Measurements from ENCODE around the gene RABEP2. TPM values are rescaled to one million over a fixed set of nuclear protein-coding genes. Genes with fewer than 3 reads are reported as not detected.

The RABEP2 gene
- total and polyA plus RNA-seq, 8 donors: 21.4 to 35.8 (median 24.4) TPM

DNA sequence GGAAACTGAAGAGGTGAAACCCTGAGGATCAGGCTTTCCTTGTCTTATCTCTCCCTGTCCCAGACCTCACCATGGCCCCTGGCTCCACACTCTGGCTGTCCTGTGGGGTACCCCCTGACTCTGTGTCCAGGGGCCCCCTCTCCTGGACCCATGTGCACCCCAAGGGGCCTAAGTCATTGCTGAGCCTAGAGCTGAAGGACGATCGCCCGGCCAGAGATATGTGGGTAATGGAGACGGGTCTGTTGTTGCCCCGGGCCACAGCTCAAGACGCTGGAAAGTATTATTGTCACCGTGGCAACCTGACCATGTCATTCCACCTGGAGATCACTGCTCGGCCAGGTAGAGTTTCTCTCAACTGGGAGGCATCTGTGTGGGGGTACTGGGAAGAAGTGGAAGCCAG, 8.1 kb upstream of the RABEP2 start:
- intact Hi-C loops (cut with DNase I): loop anchor here in 1 of 2 donors (10.0 kb wide), 1 partner anchor 108 kb away; the partner anchor contains the start of gene ATXN2L
- no peak for ATAC-seq

DNA sequence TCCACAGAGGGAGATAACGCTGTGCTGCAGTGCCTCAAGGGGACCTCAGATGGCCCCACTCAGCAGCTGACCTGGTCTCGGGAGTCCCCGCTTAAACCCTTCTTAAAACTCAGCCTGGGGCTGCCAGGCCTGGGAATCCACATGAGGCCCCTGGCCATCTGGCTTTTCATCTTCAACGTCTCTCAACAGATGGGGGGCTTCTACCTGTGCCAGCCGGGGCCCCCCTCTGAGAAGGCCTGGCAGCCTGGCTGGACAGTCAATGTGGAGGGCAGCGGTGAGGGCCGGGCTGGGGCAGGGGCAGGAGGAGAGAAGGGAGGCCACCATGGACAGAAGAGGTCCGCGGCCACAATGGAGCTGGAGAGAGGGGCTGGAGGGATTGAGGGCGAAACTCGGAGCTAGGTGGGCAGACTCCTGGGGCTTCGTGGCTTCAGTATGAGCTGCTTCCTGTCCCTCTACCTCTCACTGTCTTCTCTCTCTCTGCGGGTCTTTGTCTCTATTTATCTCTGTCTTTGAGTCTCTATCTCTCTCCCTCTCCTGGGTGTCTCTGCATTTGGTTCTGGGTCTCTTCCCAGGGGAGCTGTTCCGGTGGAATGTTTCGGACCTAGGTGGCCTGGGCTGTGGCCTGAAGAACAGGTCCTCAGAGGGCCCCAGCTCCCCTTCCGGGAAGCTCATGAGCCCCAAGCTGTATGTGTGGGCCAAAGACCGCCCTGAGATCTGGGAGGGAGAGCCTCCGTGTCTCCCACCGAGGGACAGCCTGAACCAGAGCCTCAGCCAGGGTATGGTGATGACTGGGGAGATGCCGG, 7.5 kb upstream of the RABEP2 start:
- Histone ChIP-seq H3K9me3 (no peaks in the 10 kb centered on the region), H3K36me3 (no peaks in the 10 kb centered on the region), H3K27ac (no peak overlapping the region), H3K4me1 (peaks cover 0 to 13% of the 10 kb centered on the region in 2 donors), H3K4me3 (no peak overlapping the region), H3K27me3 (no peaks in the 10 kb centered on the region)
- TF ChIP-seq, protein P1, sequence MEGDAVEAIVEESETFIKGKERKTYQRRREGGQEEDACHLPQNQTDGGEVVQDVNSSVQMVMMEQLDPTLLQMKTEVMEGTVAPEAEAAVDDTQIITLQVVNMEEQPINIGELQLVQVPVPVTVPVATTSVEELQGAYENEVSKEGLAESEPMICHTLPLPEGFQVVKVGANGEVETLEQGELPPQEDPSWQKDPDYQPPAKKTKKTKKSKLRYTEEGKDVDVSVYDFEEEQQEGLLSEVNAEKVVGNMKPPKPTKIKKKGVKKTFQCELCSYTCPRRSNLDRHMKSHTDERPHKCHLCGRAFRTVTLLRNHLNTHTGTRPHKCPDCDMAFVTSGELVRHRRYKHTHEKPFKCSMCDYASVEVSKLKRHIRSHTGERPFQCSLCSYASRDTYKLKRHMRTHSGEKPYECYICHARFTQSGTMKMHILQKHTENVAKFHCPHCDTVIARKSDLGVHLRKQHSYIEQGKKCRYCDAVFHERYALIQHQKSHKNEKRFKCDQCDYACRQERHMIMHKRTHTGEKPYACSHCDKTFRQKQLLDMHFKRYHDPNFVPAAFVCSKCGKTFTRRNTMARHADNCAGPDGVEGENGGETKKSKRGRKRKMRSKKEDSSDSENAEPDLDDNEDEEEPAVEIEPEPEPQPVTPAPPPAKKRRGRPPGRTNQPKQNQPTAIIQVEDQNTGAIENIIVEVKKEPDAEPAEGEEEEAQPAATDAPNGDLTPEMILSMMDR (IDR thresholded peaks at IDR 0.05): no peak
- intact Hi-C loops (cut with DNase I): loop anchor here in 1 of 2 donors (10.0 kb wide), 1 partner anchor 108 kb away; the partner anchor contains the start of gene ATXN2L
- ATAC-seq: no peak
- DNase-seq: no peak

More for the DNA sequence above, 8.1 kb upstream of the RABEP2 start:
- no peak overlapping the region for H3K4me3 ChIP-seq
- DNase-seq: no peak
- H3K4me1 ChIP-seq: peaks cover 0 to 13% of the 10 kb centered on the region in 2 donors
- TF ChIP-seq, protein P1 (IDR thresholded peaks at IDR 0.05): no peak
- no peaks in the 10 kb centered on the region for H3K9me3 ChIP-seq
- no peaks in the 10 kb centered on the region for H3K36me3 ChIP-seq
- no peak overlapping the region for H3K27ac ChIP-seq
- H3K27me3 ChIP-seq: no peaks in the 10 kb centered on the region

GRCh38 chr16:28931801-28932225, 6.8 kb upstream of the RABEP2 start, which contains the start of gene CD19:
CD19 (plus strand) TSS chr16:28931971; CDS start chr16:28932001, 30 bp downstream.
- H3K36me3 ChIP-seq: no peaks in the 10 kb centered on the region
- DNase-seq (no peak), ATAC-seq (no peak)
- H3K4me1 ChIP-seq: peaks cover 0 to 10% of the 10 kb centered on the region in 2 donors
- TF ChIP-seq, protein P1 (IDR thresholded peaks at IDR 0.05): no peak
- no peaks in the 10 kb centered on the region for H3K9me3 ChIP-seq
- no peak within 1 kb of the TSS for H3K4me3 ChIP-seq
- H3K27ac ChIP-seq: no peak within 1 kb of the TSS
- intact Hi-C loops (cut with DNase I): loop anchor here in 1 of 2 donors (10.0 kb wide), 1 partner anchor 107 kb away; the partner anchor contains the start of gene ATXN2L
- H3K27me3 ChIP-seq: no peaks in the 10 kb centered on the region

DNA sequence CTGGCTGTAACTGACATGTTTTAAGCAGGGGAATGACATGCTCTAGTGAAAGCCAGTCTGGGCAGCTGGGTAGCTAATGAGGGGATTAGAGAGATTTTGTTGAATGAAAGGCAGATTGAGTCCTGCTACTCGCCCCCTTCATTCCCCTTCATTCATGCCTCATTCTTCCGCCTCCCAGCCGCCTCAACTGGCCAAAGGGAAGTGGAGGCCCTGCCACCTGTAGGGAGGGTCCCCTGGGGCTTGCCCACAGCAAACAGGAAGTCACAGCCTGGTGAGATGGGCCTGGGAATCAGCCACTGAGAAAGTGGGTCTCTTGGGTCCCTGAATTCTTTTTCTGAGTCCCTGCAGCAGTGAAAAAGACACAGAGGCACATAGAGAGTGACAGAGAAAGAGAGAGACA, 5.6 kb upstream of the RABEP2 start:
- peaks cover 0 to 3% of the 10 kb centered on the region in 2 donors for H3K4me1 ChIP-seq
- no peak overlapping the region for H3K4me3 ChIP-seq
- no peaks in the 10 kb centered on the region for H3K27me3 ChIP-seq
- H3K27ac ChIP-seq: no peak overlapping the region
- DNase-seq (no peak), ATAC-seq (no peak)
- H3K36me3 ChIP-seq: no peaks in the 10 kb centered on the region
- intact Hi-C loops (cut with DNase I): loop anchor here in 1 of 2 donors (10.0 kb wide), 1 partner anchor 106 kb away; the partner anchor contains the start of gene ATXN2L
- TF ChIP-seq, protein P1 (IDR thresholded peaks at IDR 0.05): no peak
- H3K9me3 ChIP-seq: no peaks in the 10 kb centered on the region

- TF ChIP-seq, protein P1 (IDR thresholded peaks at IDR 0.05): no peak
- intact Hi-C loops (cut with DNase I): loop anchor here in 1 of 2 donors (10.0 kb wide), 1 partner anchor 105 kb away; the partner anchor contains the start of gene ATXN2L
- H3K4me1 ChIP-seq: peaks cover 0 to 3% of the 10 kb centered on the region in 2 donors
- no peak overlapping the region for H3K4me3 ChIP-seq
- H3K27me3 ChIP-seq: no peaks in the 10 kb centered on the region
- ATAC-seq: no peak
- no peaks in the 10 kb centered on the region for H3K9me3 ChIP-seq
- no peak overlapping the region for H3K27ac ChIP-seq
- no peaks in the 10 kb centered on the region for H3K36me3 ChIP-seq
- no peak for DNase-seq
Observed at GRCh38 chr16:28930203-28930602, 5.2 kb upstream of the RABEP2 start.
